Lower leg skin (tissue), 4 donors: Measurements from ENCODE around the gene FAM117B. TPM values are rescaled to one million over a fixed set of nuclear protein-coding genes. Genes with fewer than 3 reads are reported as not detected.
"Not testable (repeated sequence)": the region's sequence is repeated elsewhere in the genome, so short reads cannot be mapped to it uniquely, and the experiment has no call there.

Source experiments
- DNase-seq, 2 donors: peaks; one replicate each; pipeline ENCODE4 v3.0.0-alpha.2; 2019; ENCODE audit warnings: low spot score in 2 of 2
- H3K4me3 ChIP-seq: fragments of 200-600 bp; sonication (generic); 2 replicates; pipeline ENCODE4 v1.5.1; 2017; ENCODE audit warnings: mild to moderate bottlenecking, low read depth; ENCODE audit not compliant: poor library complexity, severe bottlenecking
- CTCF ChIP-seq, 3 donors: fragments of 450-650 bp; IDR thresholded peaks; one replicate each; pipeline ENCODE4 v1.5.1; 2016; ENCODE audit warnings: antibody characterized with exemption in 3 of 3, mild to moderate bottlenecking in 3 of 3, moderate library complexity in 2 of 3
- POLR2A ChIP-seq, 2 donors: fragments of 450-650 bp; IDR thresholded peaks; one replicate each; pipeline ENCODE4 v1.6.1; 2016 to 2017; ENCODE audit warnings: antibody characterized with exemption in 2 of 2, mild to moderate bottlenecking in 1 of 2, moderate library complexity in 1 of 2
- WGBS, 2 donors: methylation state at CpG; one replicate each; pipeline ENCODE4 v1.1.5; 2018; 5-methylcytosine and 5-hydroxymethylcytosine counted together
- intact Hi-C: fragments of 100-400 bp; cut with DNase I; formaldehyde crosslinking; loops from one replicate; pipeline ENCODE4 v1.15.0; 2023; ENCODE audit warnings: low total_unique reads
- total RNA-seq, 4 donors: library from RNA; depleted of rRNA; stranded (reverse); fragments of >200 nt; gene quantifications; one replicate each; pipeline ENCODE4 v1.1.0, GENCODE V29; 2016

FAM117B gene
- total RNA-seq, 4 donors from 2014 or later: 9.6 to 28.8 (median 17.0) TPM

GRCh38 chr2:202660796-202661195, 26.0 kb downstream of the FAM117B start:
- TF ChIP-seq POLR2A (IDR thresholded peaks at IDR 0.05): no peak
- TF ChIP-seq CTCF (IDR thresholded peaks at IDR 0.05): no peak
- H3K4me3 ChIP-seq: no peak overlapping the region
- intact Hi-C loops: loop anchor here (5.0 kb wide), 1 partner anchor 33 kb away; no protein-coding TSS in a partner anchor
- no peak for DNase-seq
- 97 to 98% methylated on average over 2 of the region's 2 CpGs for WGBS, 2 donors

- no peak overlapping the region for H3K4me3 ChIP-seq
- 68 to 79% methylated on average over 1 of the region's 1 CpG for WGBS, 2 donors
- intact Hi-C loops: no loop called here
- DNase-seq: no peak
- TF ChIP-seq CTCF (IDR thresholded peaks at IDR 0.05) (no peak), POLR2A (IDR thresholded peaks at IDR 0.05) (no peak)
These were observed 35.1 kb downstream of the FAM117B start for GRCh38 chr2:202669841-202670240.

GRCh38 chr2:202671317-202672035, 36.7 kb downstream of the FAM117B start:
- intact Hi-C loops: no loop called here
- 60 to 71% methylated on average over 3 of the region's 3 CpGs for WGBS, 2 donors
- no peak overlapping the region for H3K4me3 ChIP-seq
- DNase-seq: no peak
- no peak for TF ChIP-seq POLR2A (IDR thresholded peaks at IDR 0.05)
- TF ChIP-seq CTCF (IDR thresholded peaks at IDR 0.05): no peak

- DNase-seq, H3K4me3 ChIP-seq, intact Hi-C loops: not testable (repeated sequence)
- 94 to 100% methylated on average over 6 of the region's 6 CpGs for WGBS, 2 donors
These were observed 40.3 kb downstream of the FAM117B start for GRCh38 chr2:202675097-202675496.

GRCh38 chr2:202679980-202680379, 45.2 kb downstream of the FAM117B start:
- no peak for DNase-seq
- no peak for TF ChIP-seq POLR2A (IDR thresholded peaks at IDR 0.05)
- TF ChIP-seq CTCF (IDR thresholded peaks at IDR 0.05): no peak
- no peak overlapping the region for H3K4me3 ChIP-seq
- WGBS, 2 donors: 85% methylated on average over 3 of the region's 3 CpGs
- intact Hi-C loops: no loop called here

GRCh38 chr2:202680512-202680911, 45.7 kb downstream of the FAM117B start:
- no peak overlapping the region for H3K4me3 ChIP-seq
- 80 to 94% methylated on average over 1 of the region's 1 CpG for WGBS, 2 donors
- DNase-seq: no peak
- TF ChIP-seq POLR2A (IDR thresholded peaks at IDR 0.05) (no peak), CTCF (IDR thresholded peaks at IDR 0.05) (no peak)
- intact Hi-C loops: no loop called here
